ENCODE results near the gene S100B.

Gene S100B

DNA sequence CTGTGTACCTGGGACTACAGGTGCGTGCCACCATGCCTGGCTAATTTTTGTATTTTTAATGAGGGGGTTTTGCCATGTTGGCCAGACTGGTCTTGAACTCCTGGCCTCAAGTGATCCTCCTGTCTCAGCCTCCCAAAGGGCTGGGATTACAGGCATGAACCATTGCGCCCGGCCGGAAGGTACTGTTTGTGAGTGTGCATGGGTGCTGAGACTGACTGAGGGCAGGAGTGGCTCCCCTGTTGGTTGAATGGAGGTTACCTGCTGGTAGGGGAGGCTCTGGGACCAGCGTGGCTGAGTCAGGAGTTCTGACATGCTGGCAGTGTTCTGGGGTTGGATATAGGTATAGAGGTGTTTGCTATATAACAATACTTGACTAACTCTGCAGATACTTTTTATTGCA, 41.0 kb upstream of the S100B start:
- no peak overlapping the region for H3K4me3 ChIP-seq (replicated peaks; ENCODE audit: low read depth, low read length)
- no peak for DNase-seq (ENCODE audit: extremely low read depth, low read depth)
- TF ChIP-seq, protein P1, sequence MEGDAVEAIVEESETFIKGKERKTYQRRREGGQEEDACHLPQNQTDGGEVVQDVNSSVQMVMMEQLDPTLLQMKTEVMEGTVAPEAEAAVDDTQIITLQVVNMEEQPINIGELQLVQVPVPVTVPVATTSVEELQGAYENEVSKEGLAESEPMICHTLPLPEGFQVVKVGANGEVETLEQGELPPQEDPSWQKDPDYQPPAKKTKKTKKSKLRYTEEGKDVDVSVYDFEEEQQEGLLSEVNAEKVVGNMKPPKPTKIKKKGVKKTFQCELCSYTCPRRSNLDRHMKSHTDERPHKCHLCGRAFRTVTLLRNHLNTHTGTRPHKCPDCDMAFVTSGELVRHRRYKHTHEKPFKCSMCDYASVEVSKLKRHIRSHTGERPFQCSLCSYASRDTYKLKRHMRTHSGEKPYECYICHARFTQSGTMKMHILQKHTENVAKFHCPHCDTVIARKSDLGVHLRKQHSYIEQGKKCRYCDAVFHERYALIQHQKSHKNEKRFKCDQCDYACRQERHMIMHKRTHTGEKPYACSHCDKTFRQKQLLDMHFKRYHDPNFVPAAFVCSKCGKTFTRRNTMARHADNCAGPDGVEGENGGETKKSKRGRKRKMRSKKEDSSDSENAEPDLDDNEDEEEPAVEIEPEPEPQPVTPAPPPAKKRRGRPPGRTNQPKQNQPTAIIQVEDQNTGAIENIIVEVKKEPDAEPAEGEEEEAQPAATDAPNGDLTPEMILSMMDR (IDR thresholded peaks at IDR 0.05; ENCODE audit: low read depth, low read length, missing control alignments), result no peak

DNA sequence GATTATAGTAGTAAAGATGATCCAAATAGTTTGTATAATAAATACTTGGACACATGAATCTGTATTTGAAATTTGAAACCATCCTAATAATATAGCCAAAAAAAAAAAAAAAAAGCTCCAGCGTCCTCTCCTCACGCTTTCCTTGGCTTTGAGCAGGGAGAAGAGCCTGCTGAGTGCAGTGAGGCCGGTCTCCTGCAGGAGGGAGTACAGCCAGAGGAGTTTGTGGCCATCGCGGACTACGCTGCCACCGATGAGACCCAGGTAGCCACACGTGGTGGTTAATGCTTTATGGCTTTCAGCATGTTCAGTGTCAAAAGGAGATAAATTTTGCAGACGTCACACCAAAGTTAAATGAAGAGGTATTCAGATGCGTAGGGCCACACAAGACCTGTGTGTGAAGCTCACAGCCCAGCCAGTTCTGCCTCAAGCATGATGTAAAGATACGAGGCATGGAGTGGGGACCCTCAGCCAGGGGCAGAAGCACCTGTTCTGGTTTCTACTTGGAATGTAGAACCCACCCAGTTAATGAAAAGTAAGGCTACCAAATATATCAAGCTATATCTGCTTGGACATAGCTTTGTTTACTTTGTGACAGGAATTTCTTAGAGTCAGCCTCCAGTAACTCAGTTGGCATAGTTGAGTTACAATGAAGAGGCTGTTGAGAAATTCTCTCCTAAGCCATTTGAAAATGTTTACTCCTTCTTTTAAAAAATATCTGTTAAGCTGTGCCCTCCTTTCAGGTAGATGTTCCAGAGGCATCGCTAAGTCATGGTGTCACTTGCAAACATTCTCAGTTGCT, 38.7 kb upstream of the S100B start:
- no peak overlapping the region for H3K4me3 ChIP-seq (replicated peaks; ENCODE audit: low read depth, low read length)
- TF ChIP-seq, protein P1 (IDR thresholded peaks at IDR 0.05; ENCODE audit: low read depth, low read length, missing control alignments), result no peak
- no peak for DNase-seq (ENCODE audit: extremely low read depth, low read depth)

DNA sequence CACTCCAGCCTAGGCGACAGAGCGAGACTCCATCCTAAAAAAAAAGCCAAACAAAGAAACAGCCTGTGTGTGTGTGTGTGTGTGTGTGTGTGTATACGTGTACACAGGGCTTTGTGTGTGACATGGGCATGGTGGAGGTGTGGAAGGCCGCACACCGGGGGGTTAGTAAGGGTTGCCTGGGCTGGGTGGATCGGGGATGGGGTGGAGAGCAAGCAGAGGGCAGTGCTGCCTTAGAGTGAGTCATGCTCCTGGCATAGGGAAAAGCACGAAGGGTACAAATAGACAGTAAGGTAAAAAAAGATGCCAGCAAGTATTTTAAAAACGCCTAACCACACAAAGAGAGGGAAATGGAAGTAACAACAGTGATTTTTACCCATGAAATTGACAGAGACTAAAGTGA, 36.8 kb upstream of the S100B start:
- TF ChIP-seq, protein P1 (IDR thresholded peaks at IDR 0.05; ENCODE audit: low read depth, low read length, missing control alignments), result no peak
- no peak for DNase-seq (ENCODE audit: extremely low read depth, low read depth)
- H3K4me3 ChIP-seq (replicated peaks; ENCODE audit: low read depth, low read length), result no peak overlapping the region

DNA sequence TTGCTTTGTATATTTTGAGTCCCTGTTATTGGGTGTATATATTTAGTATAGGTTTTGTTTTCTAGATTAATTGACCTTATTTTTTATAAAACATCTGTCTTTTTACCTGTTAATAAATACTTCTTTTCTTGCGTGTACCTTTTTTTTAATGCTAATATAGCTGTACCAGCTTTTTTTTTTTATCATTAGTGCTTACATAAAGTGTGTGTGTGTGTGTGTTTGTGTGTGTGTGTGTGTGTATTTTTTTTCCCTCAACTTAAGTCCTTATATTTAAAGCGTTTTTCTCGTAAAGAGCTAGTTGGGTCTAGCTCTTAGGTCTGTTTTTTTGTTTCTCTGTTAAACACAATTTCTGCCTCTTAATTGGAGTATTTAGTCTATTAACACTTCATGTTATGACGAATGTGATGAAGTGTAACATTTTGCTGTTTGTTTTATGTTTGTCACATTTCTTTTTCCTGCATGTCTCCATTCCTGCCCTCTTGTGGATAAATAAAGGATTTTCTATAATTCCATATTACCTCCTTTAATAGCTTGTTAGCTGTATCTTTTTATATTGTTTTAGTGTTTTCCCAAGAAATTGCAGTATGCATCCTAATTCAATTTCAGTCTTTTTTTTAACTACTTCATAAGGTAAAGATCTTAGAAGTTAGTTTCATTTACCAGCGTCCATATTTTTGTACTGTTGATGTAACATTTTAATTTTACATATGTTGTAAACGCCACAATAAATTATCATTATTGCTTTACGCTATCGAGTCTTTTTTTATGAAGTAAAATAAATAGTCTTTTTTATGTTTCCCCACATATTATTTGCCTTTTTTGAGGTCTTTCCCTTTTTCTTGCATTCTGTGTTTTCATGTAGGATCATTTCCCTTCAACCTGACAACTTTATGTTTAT, 34.9 kb upstream of the S100B start:
- no peak overlapping the region for H3K4me3 ChIP-seq (replicated peaks; ENCODE audit: low read depth, low read length)
- TF ChIP-seq, protein P1 (IDR thresholded peaks at IDR 0.05; ENCODE audit: low read depth, low read length, missing control alignments), result no peak
- DNase-seq (ENCODE audit: extremely low read depth, low read depth), result no peak

DNA sequence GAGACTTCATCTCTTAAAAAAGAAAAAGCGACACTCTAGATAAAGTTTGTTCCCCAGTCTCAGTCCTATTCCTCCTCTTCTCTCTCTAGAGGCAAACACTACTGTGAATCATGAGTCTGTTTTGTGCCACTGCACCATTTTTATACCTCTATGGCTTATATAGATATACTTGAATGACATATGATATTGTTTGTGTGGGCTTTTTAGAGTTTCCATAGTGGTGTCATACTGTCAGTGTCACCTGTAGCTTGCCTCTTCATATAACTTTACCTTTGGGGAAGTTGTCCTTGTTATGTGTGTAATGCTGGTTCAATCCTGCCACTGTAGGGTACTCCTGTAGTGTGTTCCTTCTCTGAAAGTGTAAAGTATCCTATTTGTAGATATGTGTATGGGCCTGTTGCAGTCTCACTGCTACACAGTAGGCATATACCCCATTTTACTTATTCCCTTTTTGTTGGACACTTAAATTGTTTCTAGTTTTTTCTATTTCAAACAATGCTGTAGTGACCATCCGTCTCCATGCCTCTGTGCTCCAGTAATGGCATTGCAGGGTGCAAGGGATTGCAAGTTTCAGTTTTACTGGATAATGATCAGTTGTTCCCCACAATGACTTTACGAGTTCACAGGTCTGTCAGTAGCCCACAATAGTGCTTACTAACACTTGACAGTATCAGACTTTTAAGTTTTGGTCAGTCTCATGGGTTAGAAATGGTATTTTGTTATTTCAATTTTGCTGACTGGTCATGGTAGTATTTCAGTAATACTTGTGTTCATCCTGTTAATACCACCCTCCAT, 33.3 kb upstream of the S100B start:
- DNase-seq (ENCODE audit: extremely low read depth, low read depth), result no peak
- H3K4me3 ChIP-seq (replicated peaks; ENCODE audit: low read depth, low read length), result peak overlapping the region; percentile 13
- TF ChIP-seq, protein P1 (IDR thresholded peaks at IDR 0.05; ENCODE audit: low read depth, low read length, missing control alignments), result no peak

DNA sequence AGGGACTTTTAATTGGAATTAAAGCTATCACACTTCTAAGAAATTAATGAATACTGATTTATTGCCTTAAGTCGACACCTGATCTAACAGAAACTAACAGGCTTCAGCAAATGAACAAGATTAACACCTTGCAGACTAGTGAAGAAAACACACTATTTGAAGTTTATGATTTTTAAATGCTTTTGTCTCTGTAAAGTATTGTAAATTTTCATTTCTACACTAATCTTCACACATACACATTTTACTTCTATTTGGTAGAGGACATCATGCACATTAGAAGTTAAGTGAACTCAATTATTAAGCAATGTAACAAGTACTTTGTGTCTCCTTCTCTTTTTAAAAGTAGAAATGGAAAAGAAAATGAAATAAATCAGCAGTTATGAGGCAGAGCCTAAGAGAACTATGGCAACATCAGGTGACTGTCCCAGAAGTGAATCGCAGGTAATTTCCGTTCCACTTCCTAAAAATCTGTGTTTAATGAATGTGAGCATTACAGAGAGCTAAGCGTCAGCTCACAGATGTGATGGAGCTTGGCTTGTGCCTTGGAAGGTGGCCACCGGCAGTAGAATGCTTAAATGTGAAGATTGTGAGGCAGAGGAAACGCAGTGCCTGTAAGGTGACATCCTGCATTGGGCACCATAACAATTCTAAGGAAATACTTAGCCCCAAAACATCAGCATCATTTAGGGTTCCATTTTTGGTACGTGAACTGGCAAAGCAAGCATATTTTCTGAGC, 31.8 kb upstream of the S100B start:
- H3K4me3 ChIP-seq (replicated peaks; ENCODE audit: low read depth, low read length), result peak overlapping the region; percentile 77
- TF ChIP-seq, protein P1 (IDR thresholded peaks at IDR 0.05; ENCODE audit: low read depth, low read length, missing control alignments), result no peak
- DNase-seq (ENCODE audit: extremely low read depth, low read depth), result no peak

Data from HFF-Myc (cell line).